ENCODE measurements around the gene GMDS.
"Not testable (repeated sequence)": the region's sequence is repeated elsewhere in the genome, so short reads cannot be mapped to it uniquely, and the experiment has no call there.

Gene GMDS

DNA sequence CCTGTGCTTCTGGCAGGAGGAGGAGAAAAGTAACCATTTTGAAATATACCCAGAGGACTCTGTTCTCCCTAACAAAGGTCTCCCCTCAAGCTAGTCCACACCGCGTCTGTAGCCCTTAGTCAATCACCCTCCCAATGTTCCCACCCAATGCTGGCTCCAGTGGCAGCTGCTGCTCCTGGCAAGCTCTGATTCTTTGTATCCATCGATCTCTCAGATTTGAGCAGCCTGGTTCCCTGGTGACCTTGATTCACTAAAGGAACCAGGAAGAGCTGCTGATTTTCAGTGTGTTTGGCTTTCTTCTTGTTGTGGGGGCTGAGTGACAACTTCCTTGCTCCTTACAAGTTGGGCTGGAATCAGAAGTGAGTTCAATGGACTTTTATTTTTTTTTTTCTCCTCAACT, 567.2 kb downstream of the GMDS start:
- H3K4me3 ChIP-seq (replicated peaks in 1 of 2; ENCODE audit: low read depth in 2 of 2, low read length in 2 of 2): no peak overlapping the region
- no peak for DNase-seq (ENCODE audit: low read depth in 2 of 2)
- TF ChIP-seq, protein P1, sequence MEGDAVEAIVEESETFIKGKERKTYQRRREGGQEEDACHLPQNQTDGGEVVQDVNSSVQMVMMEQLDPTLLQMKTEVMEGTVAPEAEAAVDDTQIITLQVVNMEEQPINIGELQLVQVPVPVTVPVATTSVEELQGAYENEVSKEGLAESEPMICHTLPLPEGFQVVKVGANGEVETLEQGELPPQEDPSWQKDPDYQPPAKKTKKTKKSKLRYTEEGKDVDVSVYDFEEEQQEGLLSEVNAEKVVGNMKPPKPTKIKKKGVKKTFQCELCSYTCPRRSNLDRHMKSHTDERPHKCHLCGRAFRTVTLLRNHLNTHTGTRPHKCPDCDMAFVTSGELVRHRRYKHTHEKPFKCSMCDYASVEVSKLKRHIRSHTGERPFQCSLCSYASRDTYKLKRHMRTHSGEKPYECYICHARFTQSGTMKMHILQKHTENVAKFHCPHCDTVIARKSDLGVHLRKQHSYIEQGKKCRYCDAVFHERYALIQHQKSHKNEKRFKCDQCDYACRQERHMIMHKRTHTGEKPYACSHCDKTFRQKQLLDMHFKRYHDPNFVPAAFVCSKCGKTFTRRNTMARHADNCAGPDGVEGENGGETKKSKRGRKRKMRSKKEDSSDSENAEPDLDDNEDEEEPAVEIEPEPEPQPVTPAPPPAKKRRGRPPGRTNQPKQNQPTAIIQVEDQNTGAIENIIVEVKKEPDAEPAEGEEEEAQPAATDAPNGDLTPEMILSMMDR (IDR thresholded peaks at IDR 0.05; ENCODE audit: low read depth, low read length): no peak

DNA sequence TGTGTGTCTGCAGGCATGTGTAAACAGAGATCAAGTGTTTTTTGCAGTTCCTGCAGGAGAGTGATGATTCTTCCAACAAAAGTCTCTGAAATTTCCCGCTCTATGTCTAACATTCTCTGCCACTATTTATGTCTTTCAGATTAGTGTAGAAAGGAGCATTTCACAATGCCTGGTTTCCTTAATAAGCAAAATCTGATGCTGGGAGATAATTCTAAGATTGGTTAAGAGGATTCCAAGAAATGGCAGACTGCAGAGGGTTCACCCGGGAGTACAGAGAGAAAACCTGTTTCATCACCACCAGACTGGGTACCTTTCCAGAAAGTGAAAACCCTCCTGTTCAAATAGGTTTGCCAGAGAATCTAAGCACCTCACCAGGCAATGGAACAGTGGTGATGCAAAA, 573.0 kb downstream of the GMDS start:
- TF ChIP-seq, protein P1 (IDR thresholded peaks at IDR 0.05; ENCODE audit: low read depth, low read length): no peak
- H3K4me3 ChIP-seq (replicated peaks in 1 of 2; ENCODE audit: low read depth in 2 of 2, low read length in 2 of 2): no peak overlapping the region
- peak in 1 of 2 donors; percentile 10 for DNase-seq (ENCODE audit: low read depth in 2 of 2)

DNA sequence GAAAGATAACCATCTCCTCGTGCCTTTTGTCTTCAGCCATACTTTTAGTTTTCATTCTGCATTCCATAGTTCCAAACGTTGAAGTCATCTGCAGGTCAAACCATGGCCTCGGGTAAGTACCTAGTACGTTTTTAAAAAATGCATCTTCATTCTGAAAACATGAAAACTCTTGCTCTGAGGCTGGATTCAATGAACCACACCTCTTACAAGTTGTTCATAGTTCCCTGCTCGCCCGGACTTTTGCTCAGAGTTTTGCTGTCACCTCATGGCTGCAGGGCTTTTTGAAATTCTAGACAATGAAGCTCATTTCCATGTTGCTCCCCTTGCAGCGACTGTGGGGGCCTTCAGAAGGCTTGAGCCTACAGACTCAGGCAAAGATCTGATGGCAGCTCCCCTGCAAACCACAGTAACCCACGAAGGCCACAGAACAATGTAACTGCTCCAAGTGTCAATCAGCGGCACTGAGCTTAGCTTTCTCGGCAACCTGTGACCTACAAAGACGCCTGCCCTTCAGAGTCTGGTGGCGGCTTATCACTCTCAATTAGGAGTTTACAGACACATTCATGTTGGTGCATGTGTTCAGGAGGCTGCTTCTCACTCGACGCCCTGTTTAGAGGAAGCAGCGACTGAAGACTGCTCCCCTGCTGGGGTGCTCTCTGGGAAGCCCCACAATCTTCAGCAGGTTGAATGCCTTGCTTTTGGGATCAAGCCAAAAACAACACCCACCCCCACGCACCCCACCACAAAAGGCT, 574.5 kb downstream of the GMDS start:
- TF ChIP-seq, protein P1 (IDR thresholded peaks at IDR 0.05; ENCODE audit: low read depth, low read length): no peak
- peak in 1 of 2 donors; percentile 11 for DNase-seq (ENCODE audit: low read depth in 2 of 2)
- H3K4me3 ChIP-seq (replicated peaks in 1 of 2; ENCODE audit: low read depth in 2 of 2, low read length in 2 of 2): no peak overlapping the region

DNA sequence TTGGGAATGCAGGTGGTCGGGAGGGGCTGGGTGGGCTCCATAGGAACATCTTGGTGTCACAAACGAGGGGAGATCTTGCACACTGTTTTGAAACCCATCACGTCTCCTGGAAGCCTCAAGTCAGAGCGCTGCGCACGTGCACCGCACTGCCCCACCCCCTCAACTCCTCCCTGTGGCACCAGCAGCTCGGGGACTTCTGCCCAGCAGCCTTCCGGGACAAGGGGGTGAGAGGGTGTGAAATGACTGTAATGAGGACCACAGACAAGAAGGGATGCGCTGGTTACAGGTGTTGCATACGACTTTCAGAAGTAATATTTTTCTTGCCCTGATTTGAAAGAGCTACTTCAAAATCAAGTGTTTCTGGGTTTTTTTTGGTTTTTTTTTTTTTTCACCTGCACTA, 575.4 kb downstream of the GMDS start:
- no peak overlapping the region for H3K4me3 ChIP-seq (replicated peaks in 1 of 2; ENCODE audit: low read depth in 2 of 2, low read length in 2 of 2)
- TF ChIP-seq, protein P1 (IDR thresholded peaks at IDR 0.05; ENCODE audit: low read depth, low read length): no peak
- DNase-seq (ENCODE audit: low read depth in 2 of 2): no peak

DNA sequence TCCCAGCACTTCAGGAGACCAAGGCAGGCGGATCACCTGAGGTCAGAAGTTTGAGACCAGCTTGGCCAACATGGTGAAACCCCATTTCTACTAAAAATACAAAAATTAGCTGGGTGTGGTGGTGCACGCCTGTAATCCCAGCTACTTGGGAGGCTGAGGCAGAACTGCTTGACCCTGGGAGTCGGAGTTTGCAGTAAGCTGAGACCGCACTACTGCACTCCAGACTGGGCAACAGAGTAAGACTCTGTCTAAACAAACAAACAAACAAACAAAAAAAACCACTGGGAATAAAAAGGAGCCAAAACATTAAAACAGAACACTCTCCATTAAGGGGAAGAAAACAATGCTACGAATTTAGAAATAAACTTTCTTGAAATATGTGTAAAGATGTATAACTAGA, 576.9 kb downstream of the GMDS start:
- not testable (repeated sequence) for DNase-seq (ENCODE audit: low read depth in 2 of 2); H3K4me3 ChIP-seq (replicated peaks in 1 of 2; ENCODE audit: low read depth in 2 of 2, low read length in 2 of 2)

DNA sequence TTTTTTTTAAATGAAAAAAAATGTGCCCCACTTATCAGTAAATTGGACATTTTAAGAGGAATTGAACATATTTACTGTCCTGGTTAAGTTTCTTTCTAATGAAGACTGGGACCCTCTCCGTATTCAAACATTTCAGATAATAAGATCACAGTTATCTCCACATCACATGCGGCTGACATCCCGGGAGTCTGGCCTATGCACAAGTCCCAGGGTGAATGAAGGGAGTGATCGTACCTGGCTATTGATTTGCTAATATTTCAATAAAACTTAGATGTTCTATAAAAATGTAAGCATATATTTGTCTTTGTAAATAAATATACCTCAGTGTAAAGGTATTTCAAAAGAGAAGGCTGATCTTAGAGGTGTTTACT, 577.6 kb downstream of the GMDS start:
- no peak for DNase-seq (ENCODE audit: low read depth in 2 of 2)
- TF ChIP-seq, protein P1 (IDR thresholded peaks at IDR 0.05; ENCODE audit: low read depth, low read length): no peak
- no peak overlapping the region for H3K4me3 ChIP-seq (replicated peaks in 1 of 2; ENCODE audit: low read depth in 2 of 2, low read length in 2 of 2)

DNA sequence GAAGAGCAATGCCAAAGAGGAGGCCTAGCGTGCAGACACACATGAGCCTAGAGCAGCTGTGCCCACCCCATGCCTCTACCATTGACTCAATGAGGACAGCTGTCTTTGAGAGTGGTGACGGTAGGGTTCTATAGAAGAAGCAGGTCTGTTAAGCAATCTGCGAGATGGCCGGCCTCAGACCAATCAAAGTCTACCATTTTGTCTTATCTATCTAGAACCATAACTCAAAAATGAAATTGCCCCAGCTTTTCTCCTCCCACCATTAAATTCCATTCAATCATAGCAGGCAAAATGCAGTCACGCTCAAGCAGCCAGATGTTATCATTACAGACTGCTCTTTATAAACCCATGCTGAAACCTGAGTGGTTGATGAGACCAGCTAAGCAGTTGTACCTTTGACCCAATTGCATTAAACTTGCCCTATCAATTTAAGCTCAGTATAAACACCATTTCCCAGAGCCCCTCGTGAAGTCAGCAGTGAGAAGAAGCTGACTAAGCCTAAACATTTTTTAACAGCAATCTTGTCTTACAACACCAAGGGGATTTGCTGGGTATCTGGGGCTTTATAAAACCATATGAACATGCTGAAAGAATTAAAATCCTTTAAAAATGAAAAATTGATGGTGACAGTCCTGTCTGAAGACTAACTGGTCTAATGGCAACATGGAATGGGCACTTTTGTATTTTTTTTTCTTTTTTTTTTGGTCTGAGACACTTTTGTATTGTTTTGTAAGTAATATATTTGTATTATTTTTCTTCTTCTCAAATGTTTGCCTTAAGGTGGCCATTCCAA, 578.2 kb downstream of the GMDS start:
- peak in 1 of 2 donors; percentile 7 for DNase-seq (ENCODE audit: low read depth in 2 of 2)
- TF ChIP-seq, protein P1 (IDR thresholded peaks at IDR 0.05; ENCODE audit: low read depth, low read length): no peak
- H3K4me3 ChIP-seq (replicated peaks in 1 of 2; ENCODE audit: low read depth in 2 of 2, low read length in 2 of 2): no peak overlapping the region
